Spinal cord (tissue), 10 donors: ENCODE measurements around the gene CATSPERD. TPM values are rescaled to one million over a fixed set of nuclear protein-coding genes. Genes with fewer than 3 reads are reported as not detected.

Experiments used
- DNase-seq, 6 donors: peaks; one replicate each; pipeline versions ENCODE4 v3.0.0 to v3.0.0-alpha.2; 2013 to 2015; ENCODE audit warnings: low spot score in 6 of 6, low read depth in 4 of 6
- H3K27ac ChIP-seq: one replicate; pipeline ENCODE4 v1.5.1; 2013; ENCODE audit warnings: low read depth, low read length, control low read depth
- H3K27me3 ChIP-seq: one replicate; pipeline ENCODE4 v1.6.1; 2013; ENCODE audit warnings: low read length; ENCODE audit not compliant: control insufficient read depth, insufficient read depth
- H3K36me3 ChIP-seq: one replicate; pipeline ENCODE4 v1.6.1; 2013; ENCODE audit warnings: low read length; ENCODE audit not compliant: control insufficient read depth, insufficient read depth
- H3K4me1 ChIP-seq: one replicate; pipeline ENCODE4 v1.6.1; 2013; ENCODE audit warnings: low read length; ENCODE audit not compliant: control insufficient read depth, insufficient read depth
- H3K4me3 ChIP-seq: one replicate; pipeline ENCODE4 v1.5.1; 2013; ENCODE audit warnings: low read depth, low read length, control low read depth
- H3K9me3 ChIP-seq: one replicate; pipeline ENCODE4 v1.6.1; 2013; ENCODE audit warnings: low read length; ENCODE audit not compliant: control insufficient read depth, insufficient read depth
- WGBS: methylation state at CpG from one replicate; pipeline ENCODE4 v1.1.5; 2013; ENCODE audit warnings: missing lambda C conversion rate; ENCODE audit not compliant: insufficient coverage; 5-methylcytosine and 5-hydroxymethylcytosine counted together
- polyA plus RNA-seq, 2 donors: library from polyadenylated mRNA; unstranded; fragments of 120-200 nt; gene quantifications; one replicate each; pipeline ENCODE4 v1.2.1, GENCODE V29; 2013; ENCODE audit not compliant: insufficient read length in 2 of 2
- total RNA-seq, 2 donors: library from RNA; depleted of rRNA in 1 of 2; stranded (reverse); fragments of 120-200 nt in 1 of 2; fragments of >200 nt in 1 of 2; gene quantifications; one replicate each; pipeline versions ENCODE4 v1.2.3 to v1.2.4, GENCODE V29; 2013 to 2014
- donor health status: healthy.

The CATSPERD gene
- total and polyA plus RNA-seq, 4 donors = 0.59 to 3.6 (median 2.8) TPM; not detected in 1

DNA sequence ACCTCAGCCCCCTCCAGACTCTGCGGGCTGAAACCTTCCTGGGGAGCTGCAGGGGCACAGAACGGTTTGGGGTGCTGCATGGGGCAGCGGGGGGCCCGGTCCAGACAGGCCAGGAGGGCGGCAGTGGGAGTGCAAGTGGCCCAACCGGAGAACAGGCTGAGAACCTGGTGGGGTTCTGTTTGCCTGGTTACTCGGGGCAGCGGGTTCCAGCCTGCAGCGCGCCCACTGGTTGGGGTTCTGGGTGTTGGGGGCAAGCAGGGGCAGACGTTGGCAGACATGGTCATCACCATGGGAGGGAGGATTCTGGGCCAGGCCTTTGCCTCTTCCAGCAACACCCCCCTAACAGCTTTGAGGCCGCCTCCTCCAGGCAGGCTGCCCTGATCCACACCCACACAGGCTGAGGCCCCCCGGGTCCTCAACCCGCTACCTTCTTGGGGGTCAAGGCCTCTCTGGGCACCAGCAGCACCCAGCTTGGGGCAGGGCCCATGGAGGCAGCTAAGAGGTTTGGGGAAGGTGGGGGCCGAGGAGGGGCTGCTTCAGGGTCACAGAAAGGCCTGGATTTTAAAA, 64.2 kb downstream of the CATSPERD start, which contains the start of gene PRR22:
Gene PRR22, minus strand, starts transcription at position 166 of the 567 bp plus-strand sequence. Its CDS starts 86 bp downstream, at position 80.
- Histone ChIP-seq H3K9me3 (no peaks in the 10 kb centered on the region), H3K36me3 (peaks cover 79% of the 10 kb centered on the region), H3K27ac (no peak within 1 kb of the TSS), H3K4me1 (peaks cover 4% of the 10 kb centered on the region), H3K27me3 (no peaks in the 10 kb centered on the region), H3K4me3 (no peak within 1 kb of the TSS)
- DNase-seq = no peak
- WGBS = 87% methylated on average over 10 of the region's 15 CpGs

DNA sequence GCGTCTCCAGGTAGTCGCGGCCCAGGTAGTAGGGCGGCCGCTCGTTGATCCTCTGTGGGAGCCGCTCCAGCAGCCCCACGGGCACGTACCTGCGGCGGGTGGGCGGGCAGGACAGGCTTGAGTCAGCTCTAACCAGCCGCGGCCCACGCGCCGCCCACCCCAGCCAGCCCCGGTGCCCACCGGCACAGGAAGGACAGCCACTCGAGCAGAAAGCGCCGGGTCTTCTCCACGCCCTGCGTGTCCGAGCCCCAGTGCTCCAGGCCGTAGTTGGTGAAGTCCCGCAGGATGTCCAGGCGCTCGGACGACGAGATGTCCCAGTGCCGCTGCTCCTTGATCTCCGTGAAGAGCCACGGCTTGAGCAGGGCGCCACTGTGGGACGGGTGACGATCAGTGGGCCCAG, 65.0 kb downstream of the CATSPERD start:
- H3K27ac ChIP-seq = no peak overlapping the region
- peaks cover 83% of the 10 kb centered on the region for H3K36me3 ChIP-seq
- H3K27me3 ChIP-seq = no peaks in the 10 kb centered on the region
- H3K4me3 ChIP-seq = no peak overlapping the region
- H3K4me1 ChIP-seq = peaks cover 12% of the 10 kb centered on the region
- WGBS = 95% methylated on average over 37 of the region's 37 CpGs
- DNase-seq = no peak
- no peaks in the 10 kb centered on the region for H3K9me3 ChIP-seq

GRCh38 chr19:5786593-5787408, 66.4 kb downstream of the CATSPERD start:
- no peak for DNase-seq
- H3K36me3 ChIP-seq = peaks cover 83% of the 10 kb centered on the region
- 91% methylated on average over 43 of the region's 44 CpGs for WGBS

DNA sequence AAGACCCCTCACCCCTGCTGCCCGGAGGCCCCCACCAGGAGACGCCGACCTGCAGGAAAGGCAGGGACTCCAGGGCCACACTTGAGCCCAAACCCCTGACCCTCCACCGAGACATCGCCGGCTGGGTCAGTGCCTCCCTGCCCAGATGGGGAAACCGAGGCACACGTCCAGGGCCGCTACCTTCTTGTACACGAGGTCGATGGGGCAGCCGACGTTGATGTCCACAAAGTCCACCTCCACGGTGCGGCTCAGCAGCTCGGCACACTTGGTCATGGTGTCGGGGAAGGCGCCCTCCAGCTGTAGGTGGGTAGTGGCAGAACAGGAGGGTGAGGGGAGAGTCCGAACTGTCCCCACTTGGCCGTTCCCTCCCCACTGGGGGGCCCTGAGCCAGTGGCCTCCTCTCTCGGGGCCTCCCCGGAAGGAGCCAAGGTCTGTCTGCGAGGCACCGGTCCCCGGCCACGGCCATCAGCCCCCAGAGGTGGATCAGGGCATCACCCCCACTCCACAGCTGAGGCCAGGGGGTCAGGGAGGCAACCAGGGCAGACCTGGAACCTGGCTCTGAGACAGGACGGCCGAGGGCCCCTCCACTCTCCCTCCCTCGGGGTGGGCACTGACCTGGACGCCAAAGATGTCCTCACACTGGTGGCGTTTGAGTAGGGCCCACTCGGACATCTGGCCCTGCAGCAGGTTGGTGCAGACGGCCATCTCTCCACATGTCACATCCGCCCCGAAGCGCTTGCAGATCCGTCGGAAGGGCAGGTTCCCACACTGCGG, 67.2 kb downstream of the CATSPERD start:
- 95% methylated on average over 37 of the region's 39 CpGs for WGBS
- DNase-seq = no peak

More at GRCh38 chr19:5786593-5787408, 66.4 kb downstream of the CATSPERD start:
- H3K27ac ChIP-seq = no peak overlapping the region
- H3K27me3 ChIP-seq = no peaks in the 10 kb centered on the region
- peaks cover 21% of the 10 kb centered on the region for H3K4me1 ChIP-seq
- no peak overlapping the region for H3K4me3 ChIP-seq
- H3K9me3 ChIP-seq = no peaks in the 10 kb centered on the region

GRCh38 chr19:5788422-5788821, 68.0 kb downstream of the CATSPERD start:
- no peak for DNase-seq
- WGBS = 93% methylated on average over 1 of the region's 5 CpGs

More for the DNA sequence above, 67.2 kb downstream of the CATSPERD start:
- H3K4me1 ChIP-seq = peaks cover 21% of the 10 kb centered on the region
- peaks cover 75% of the 10 kb centered on the region for H3K36me3 ChIP-seq
- no peak overlapping the region for H3K4me3 ChIP-seq
- H3K9me3 ChIP-seq = no peaks in the 10 kb centered on the region
- no peak overlapping the region for H3K27ac ChIP-seq
- H3K27me3 ChIP-seq = no peaks in the 10 kb centered on the region

DNA sequence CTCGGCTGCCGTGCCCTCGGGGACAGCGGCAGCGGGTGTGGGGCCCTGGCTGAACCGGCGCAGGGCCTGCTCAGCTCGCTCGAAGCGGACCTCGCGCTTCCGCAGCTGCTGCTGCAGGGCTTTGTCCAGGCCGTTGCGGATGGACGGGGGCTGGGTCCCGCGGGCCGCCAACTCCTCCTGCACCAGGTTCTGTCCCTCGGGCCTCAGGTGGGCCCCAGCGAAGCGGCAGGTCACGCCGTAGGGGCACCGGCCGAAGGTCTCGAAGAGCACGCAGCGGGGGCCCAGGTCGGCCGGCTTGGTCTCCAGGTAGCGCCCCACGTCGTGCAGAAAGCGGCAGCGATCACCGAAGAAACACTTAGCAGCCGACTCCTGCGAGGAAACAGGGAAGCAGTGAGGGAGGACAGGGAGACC, 68.9 kb downstream of the CATSPERD start:
- WGBS = 97% methylated on average over 39 of the region's 39 CpGs
- H3K4me3 ChIP-seq = no peak overlapping the region
- no peak for DNase-seq
- H3K27me3 ChIP-seq = no peaks in the 10 kb centered on the region
- H3K27ac ChIP-seq = no peak overlapping the region
- no peaks in the 10 kb centered on the region for H3K9me3 ChIP-seq
- peaks cover 21% of the 10 kb centered on the region for H3K4me1 ChIP-seq
- H3K36me3 ChIP-seq = peaks cover 57% of the 10 kb centered on the region

More at GRCh38 chr19:5788422-5788821, 68.0 kb downstream of the CATSPERD start:
- Histone ChIP-seq H3K4me1 (peaks cover 21% of the 10 kb centered on the region), H3K27me3 (no peaks in the 10 kb centered on the region), H3K27ac (no peak overlapping the region), H3K36me3 (peaks cover 67% of the 10 kb centered on the region), H3K9me3 (no peaks in the 10 kb centered on the region), H3K4me3 (no peak overlapping the region)

DNA sequence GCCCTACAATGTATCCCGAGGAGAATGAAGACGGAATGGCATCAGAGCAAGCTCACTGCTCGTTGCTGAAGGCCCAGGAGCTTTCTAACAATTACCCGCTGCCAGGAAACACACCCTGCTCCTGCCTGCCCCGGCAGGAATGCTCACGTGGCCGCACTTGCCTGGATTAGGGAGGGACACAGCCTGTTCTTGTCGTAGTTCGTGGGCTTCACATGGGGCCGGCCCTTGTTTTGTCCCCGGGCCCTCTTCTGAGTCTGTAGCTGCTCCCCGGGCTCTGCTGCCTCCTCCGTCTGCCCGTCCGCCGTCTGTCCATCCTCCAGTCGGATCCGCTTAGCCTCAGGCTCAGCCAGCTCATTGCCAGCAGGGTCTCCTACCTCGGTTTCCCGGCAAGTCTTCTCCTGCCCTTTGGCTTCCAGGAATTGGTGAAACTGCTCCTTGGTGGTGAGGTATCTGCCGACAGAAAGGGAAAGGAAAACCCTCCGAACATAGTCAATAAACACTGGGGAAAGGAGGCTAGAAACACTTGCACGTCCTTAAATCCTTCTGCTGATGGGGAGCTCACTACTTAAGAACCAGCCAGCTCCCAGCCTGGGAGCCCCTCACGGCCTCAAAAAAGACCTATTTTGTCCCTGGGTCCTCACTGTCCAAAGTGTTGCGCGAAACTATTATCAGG, 69.6 kb downstream of the CATSPERD start:
- WGBS = 78% methylated on average over 21 of the region's 26 CpGs
- Histone ChIP-seq H3K27ac (peak overlapping the region; percentile 97), H3K36me3 (peaks cover 51% of the 10 kb centered on the region), H3K4me1 (peaks cover 21% of the 10 kb centered on the region), H3K9me3 (no peaks in the 10 kb centered on the region), H3K4me3 (peak overlapping the region; percentile 88), H3K27me3 (no peaks in the 10 kb centered on the region)
- no peak for DNase-seq

GRCh38 chr19:5790559-5791520, 70.4 kb downstream of the CATSPERD start, which contains the start of gene DUS3L:
DUS3L (minus strand) TSS chr19:5791163; CDS start chr19:5791141, 22 bp downstream.
- under 1% methylated on average over 64 of the region's 72 CpGs for WGBS
- peak within 1 kb of the TSS; percentile 88 for H3K4me3 ChIP-seq

More at GRCh38 chr19:5790559-5791520, 70.4 kb downstream of the CATSPERD start, which contains the start of gene DUS3L:
- H3K9me3 ChIP-seq = no peaks in the 10 kb centered on the region
- H3K27me3 ChIP-seq = no peaks in the 10 kb centered on the region
- peak; percentile 86 to 99 (median 96) for DNase-seq
- peaks cover 21% of the 10 kb centered on the region for H3K4me1 ChIP-seq
- peak within 1 kb of the TSS; percentile 97 for H3K27ac ChIP-seq
- H3K36me3 ChIP-seq = peaks cover 42% of the 10 kb centered on the region
